Measurements from ENCODE around the gene FTSJ3.

DNA sequence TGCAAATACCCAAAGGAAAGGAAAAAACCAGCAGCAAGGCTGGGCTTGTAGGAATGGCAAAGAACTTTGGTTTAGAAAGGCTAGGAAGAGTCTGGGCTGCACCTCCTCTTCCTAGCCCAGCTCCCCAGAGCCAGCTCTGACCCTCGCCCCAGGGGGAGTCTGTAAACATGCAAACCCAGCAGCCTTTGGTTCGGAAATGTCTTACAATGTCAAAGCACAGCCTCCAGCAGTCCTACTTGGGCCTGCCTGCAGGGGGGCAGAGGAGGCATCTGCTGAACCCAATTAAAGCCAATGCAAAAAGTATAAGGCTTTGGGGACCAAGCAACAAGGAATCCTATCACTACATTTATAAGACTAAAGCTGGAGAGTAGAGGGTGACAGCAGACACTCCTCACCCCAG, 5.0 kb upstream of the FTSJ3 start:
- TF ChIP-seq, protein P1, sequence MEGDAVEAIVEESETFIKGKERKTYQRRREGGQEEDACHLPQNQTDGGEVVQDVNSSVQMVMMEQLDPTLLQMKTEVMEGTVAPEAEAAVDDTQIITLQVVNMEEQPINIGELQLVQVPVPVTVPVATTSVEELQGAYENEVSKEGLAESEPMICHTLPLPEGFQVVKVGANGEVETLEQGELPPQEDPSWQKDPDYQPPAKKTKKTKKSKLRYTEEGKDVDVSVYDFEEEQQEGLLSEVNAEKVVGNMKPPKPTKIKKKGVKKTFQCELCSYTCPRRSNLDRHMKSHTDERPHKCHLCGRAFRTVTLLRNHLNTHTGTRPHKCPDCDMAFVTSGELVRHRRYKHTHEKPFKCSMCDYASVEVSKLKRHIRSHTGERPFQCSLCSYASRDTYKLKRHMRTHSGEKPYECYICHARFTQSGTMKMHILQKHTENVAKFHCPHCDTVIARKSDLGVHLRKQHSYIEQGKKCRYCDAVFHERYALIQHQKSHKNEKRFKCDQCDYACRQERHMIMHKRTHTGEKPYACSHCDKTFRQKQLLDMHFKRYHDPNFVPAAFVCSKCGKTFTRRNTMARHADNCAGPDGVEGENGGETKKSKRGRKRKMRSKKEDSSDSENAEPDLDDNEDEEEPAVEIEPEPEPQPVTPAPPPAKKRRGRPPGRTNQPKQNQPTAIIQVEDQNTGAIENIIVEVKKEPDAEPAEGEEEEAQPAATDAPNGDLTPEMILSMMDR (IDR thresholded peaks at IDR 0.05) = no peak
- no peak for TF ChIP-seq EP300 (IDR thresholded peaks at IDR 0.05)
- TF ChIP-seq, protein P2, sequence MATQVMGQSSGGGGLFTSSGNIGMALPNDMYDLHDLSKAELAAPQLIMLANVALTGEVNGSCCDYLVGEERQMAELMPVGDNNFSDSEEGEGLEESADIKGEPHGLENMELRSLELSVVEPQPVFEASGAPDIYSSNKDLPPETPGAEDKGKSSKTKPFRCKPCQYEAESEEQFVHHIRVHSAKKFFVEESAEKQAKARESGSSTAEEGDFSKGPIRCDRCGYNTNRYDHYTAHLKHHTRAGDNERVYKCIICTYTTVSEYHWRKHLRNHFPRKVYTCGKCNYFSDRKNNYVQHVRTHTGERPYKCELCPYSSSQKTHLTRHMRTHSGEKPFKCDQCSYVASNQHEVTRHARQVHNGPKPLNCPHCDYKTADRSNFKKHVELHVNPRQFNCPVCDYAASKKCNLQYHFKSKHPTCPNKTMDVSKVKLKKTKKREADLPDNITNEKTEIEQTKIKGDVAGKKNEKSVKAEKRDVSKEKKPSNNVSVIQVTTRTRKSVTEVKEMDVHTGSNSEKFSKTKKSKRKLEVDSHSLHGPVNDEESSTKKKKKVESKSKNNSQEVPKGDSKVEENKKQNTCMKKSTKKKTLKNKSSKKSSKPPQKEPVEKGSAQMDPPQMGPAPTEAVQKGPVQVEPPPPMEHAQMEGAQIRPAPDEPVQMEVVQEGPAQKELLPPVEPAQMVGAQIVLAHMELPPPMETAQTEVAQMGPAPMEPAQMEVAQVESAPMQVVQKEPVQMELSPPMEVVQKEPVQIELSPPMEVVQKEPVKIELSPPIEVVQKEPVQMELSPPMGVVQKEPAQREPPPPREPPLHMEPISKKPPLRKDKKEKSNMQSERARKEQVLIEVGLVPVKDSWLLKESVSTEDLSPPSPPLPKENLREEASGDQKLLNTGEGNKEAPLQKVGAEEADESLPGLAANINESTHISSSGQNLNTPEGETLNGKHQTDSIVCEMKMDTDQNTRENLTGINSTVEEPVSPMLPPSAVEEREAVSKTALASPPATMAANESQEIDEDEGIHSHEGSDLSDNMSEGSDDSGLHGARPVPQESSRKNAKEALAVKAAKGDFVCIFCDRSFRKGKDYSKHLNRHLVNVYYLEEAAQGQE (IDR thresholded peaks at IDR 0.05) = no peak
- TF ChIP-seq, protein P3, sequence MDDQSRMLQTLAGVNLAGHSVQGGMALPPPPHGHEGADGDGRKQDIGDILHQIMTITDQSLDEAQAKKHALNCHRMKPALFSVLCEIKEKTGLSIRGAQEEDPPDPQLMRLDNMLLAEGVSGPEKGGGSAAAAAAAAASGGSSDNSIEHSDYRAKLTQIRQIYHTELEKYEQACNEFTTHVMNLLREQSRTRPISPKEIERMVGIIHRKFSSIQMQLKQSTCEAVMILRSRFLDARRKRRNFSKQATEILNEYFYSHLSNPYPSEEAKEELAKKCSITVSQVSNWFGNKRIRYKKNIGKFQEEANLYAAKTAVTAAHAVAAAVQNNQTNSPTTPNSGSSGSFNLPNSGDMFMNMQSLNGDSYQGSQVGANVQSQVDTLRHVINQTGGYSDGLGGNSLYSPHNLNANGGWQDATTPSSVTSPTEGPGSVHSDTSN (IDR thresholded peaks at IDR 0.05) = no peak
- TF ChIP-seq POLR2A (IDR thresholded peaks at IDR 0.05; ENCODE audit: low read length) = no peak
- no peak for TF ChIP-seq CEBPB (IDR thresholded peaks at IDR 0.05)
- TF ChIP-seq SMC3 (IDR thresholded peaks at IDR 0.05) = no peak
